ENCODE data around the gene SPINT1. TPM values are rescaled to one million over a fixed set of nuclear protein-coding genes. Genes with fewer than 3 reads are reported as not detected.

The SPINT1 gene
- polyA plus RNA-seq, 1 donor = 0.49 TPM

GRCh38 chr15:40892447-40893012 lies 48.7 kb downstream of the SPINT1 start:
- no peak for DNase-seq (ENCODE audit: low read depth)

GRCh38 chr15:40893019-40893670 lies 49.3 kb downstream of the SPINT1 start:
- no peak for DNase-seq (ENCODE audit: low read depth)

GRCh38 chr15:40893733-40894680 lies 50.2 kb downstream of the SPINT1 start, which contains the start of gene VPS18:
TSS of gene VPS18 (plus strand) at chr15:40894450. CDS start at chr15:40894769, 319 bp downstream.
- peak; percentile 93 for DNase-seq (ENCODE audit: low read depth)

- DNase-seq (ENCODE audit: low read depth) = no peak
Observed at GRCh38 chr15:40894681-40895448, 51.0 kb downstream of the SPINT1 start.

- DNase-seq (ENCODE audit: low read depth) = no peak
Observed at GRCh38 chr15:40899536-40900207, 55.8 kb downstream of the SPINT1 start.

GRCh38 chr15:40900256-40901052 lies 56.6 kb downstream of the SPINT1 start:
- no peak for DNase-seq (ENCODE audit: low read depth)

- DNase-seq (ENCODE audit: low read depth) = no peak
Observed at GRCh38 chr15:40901053-40901443, 57.2 kb downstream of the SPINT1 start.

GRCh38 chr15:40902605-40903561 lies 59.0 kb downstream of the SPINT1 start:
- DNase-seq (ENCODE audit: low read depth) = no peak

GRCh38 chr15:40904552-40905201 lies 60.8 kb downstream of the SPINT1 start:
- no peak for DNase-seq (ENCODE audit: low read depth)

GRCh38 chr15:40906091-40906990 lies 62.5 kb downstream of the SPINT1 start:
- peak; percentile 70 for DNase-seq (ENCODE audit: low read depth)

GRCh38 chr15:40906991-40907802 lies 63.3 kb downstream of the SPINT1 start:
- DNase-seq (ENCODE audit: low read depth) = no peak

Other genes with a start within 250 kb of the SPINT1 start
- gene KNL1, start 249.8 kb upstream of the SPINT1 start, polyA plus RNA-seq (ENCODE audit: insufficient read length) = 7.5 TPM
- 7.0 TPM for gene RAD51, start 148.9 kb upstream of the SPINT1 start, polyA plus RNA-seq (ENCODE audit: insufficient read length)
- gene RMDN3, start 88.8 kb upstream of the SPINT1 start, polyA plus RNA-seq (ENCODE audit: insufficient read length) = 20.2 TPM
- 5.6 TPM for gene GCHFR, start 80.0 kb upstream of the SPINT1 start, polyA plus RNA-seq (ENCODE audit: insufficient read length)
- gene C15orf62, start 74.1 kb upstream of the SPINT1 start, polyA plus RNA-seq (ENCODE audit: insufficient read length) = 1.9 TPM
- gene ZFYVE19, start 37.0 kb upstream of the SPINT1 start, polyA plus RNA-seq (ENCODE audit: insufficient read length) = 16.1 TPM
- 22.8 TPM for gene DNAJC17, start 36.6 kb upstream of the SPINT1 start, polyA plus RNA-seq (ENCODE audit: insufficient read length)
- gene PPP1R14D, start 15.3 kb upstream of the SPINT1 start, polyA plus RNA-seq (ENCODE audit: insufficient read length) = 0.19 TPM
- 0.34 TPM for gene RHOV, start 30.2 kb downstream of the SPINT1 start, polyA plus RNA-seq (ENCODE audit: insufficient read length)
- 9.3 TPM for gene VPS18, start 50.4 kb downstream of the SPINT1 start, polyA plus RNA-seq (ENCODE audit: insufficient read length)
- 14.1 TPM for gene DLL4, start 85.3 kb downstream of the SPINT1 start, polyA plus RNA-seq (ENCODE audit: insufficient read length)
- 9.5 TPM for gene CHAC1, start 109.4 kb downstream of the SPINT1 start, polyA plus RNA-seq (ENCODE audit: insufficient read length)

Measured in forelimb muscle (tissue), 1 donor.